ENCODE results near the gene UBE2F. TPM values are rescaled to one million over a fixed set of nuclear protein-coding genes. Genes with fewer than 3 reads are reported as not detected.

Gene UBE2F
- total and polyA plus RNA-seq, 9 of the 15 experiments (the other 6 are each of a cell fraction or from before 2014, with no cell fraction given): 18.1 to 88.1 (median 53.0) TPM

GRCh38 chr2:238060096-238060541 lies 93.3 kb downstream of the UBE2F start (continued):
- peak; percentile 40; the same call in 1 of the 2 replicates for TF ChIP-seq SMARCC2 (IDR thresholded peaks at IDR 0.05; ENCODE audit: low read depth)
- TF ChIP-seq ZEB2 (IDR thresholded peaks at IDR 0.05): 0 out of 2 replicates have a peak, but pooled peaks have one; percentile 21
- peak; percentile 32; the same call in 1 of the 2 replicates for TF ChIP-seq EHMT2 (IDR thresholded peaks at IDR 0.05)
- TF ChIP-seq MGA (IDR thresholded peaks at IDR 0.05): peak; percentile 49; the same call in 1 of the 2 replicates
- TF ChIP-seq POLR2H (tag; IDR thresholded peaks at IDR 0.05; ENCODE audit: low read depth): no peak
- peak; percentile 20; the same call in 1 of the 2 replicates for TF ChIP-seq NFIC (IDR thresholded peaks at IDR 0.05)
- no peak for TF ChIP-seq NRF1 (conservative IDR thresholded peaks at IDR 0.05 in 1 of 2, IDR thresholded peaks at IDR 0.05 in 1 of 2)
- 0 out of 2 replicates have a peak, but pooled peaks have one; percentile 9 for TF ChIP-seq OTX1 (CRISPR knock-in tag; IDR thresholded peaks at IDR 0.05)
- TF ChIP-seq TFAM (CRISPR knock-in tag; conservative IDR thresholded peaks at IDR 0.05): no peak
- TF ChIP-seq HBP1 (CRISPR knock-in tag; IDR thresholded peaks at IDR 0.05): peak; percentile 34; the same call in 1 of the 2 replicates
- TF ChIP-seq NKRF (IDR thresholded peaks at IDR 0.05; ENCODE audit: borderline replicate concordance): 0 out of 2 replicates have a peak, but pooled peaks have one; percentile 38
- TF ChIP-seq ZNF436 (CRISPR knock-in tag; IDR thresholded peaks at IDR 0.05): no peak
- no peak for TF ChIP-seq HDAC6 (IDR thresholded peaks at IDR 0.05; ENCODE audit: low read depth, low read length)
- TF ChIP-seq ETV1 (tag; conservative IDR thresholded peaks at IDR 0.05; ENCODE audit: low read depth): 0 out of 2 replicates have a peak, but pooled peaks have one; percentile 4

Data from K562 (cell line).